HepG2 (cell line): ENCODE measurements around the gene MAP2K3. TPM values are rescaled to one million over a fixed set of nuclear protein-coding genes. Genes with fewer than 3 reads are reported as not detected.

Experiments
- ARNT2 ChIP-seq: sonication (generic); formaldehyde crosslinking; IDR thresholded peaks from 2 replicates; pipeline ENCODE4 v1.8.0; 2022; ENCODE audit warnings: mild to moderate bottlenecking, low read depth, missing genetic modification reagents, moderate library complexity
- ATAD3A ChIP-seq: sonication (generic); formaldehyde crosslinking; IDR thresholded peaks from 2 replicates; pipeline ENCODE4 v1.4.0; 2020; ENCODE audit warnings: missing genetic modification reagents
- CENPT ChIP-seq: sonication (generic); formaldehyde crosslinking; IDR thresholded peaks from 2 replicates; pipeline ENCODE4 v1.8.0; 2022; ENCODE audit warnings: low read depth, mild to moderate bottlenecking, moderate library complexity, missing genetic modification reagents
- GATAD2A ChIP-seq: IDR thresholded peaks from 2 replicates; pipeline ENCODE4 v1.6.1; 2016
- HMGA1 ChIP-seq: sonication (generic); formaldehyde crosslinking; conservative IDR thresholded peaks from 2 replicates; pipeline ENCODE4 v1.4.0; 2020; ENCODE audit warnings: missing genetic modification reagents
- HNRNPUL1 ChIP-seq: fragments of 200-400 bp; formaldehyde crosslinking; IDR thresholded peaks from 2 replicates; pipeline ENCODE4 v1.6.1; 2017; ENCODE audit warnings: low read depth, mild to moderate bottlenecking, low read length, moderate library complexity
- IKZF5 ChIP-seq: IDR thresholded peaks from 2 replicates; pipeline ENCODE4 v1.6.1; 2018; ENCODE audit warnings: missing genetic modification reagents, mild to moderate bottlenecking, missing compliant biosample characterization
- MTF1 ChIP-seq: sonication (generic); formaldehyde crosslinking; IDR thresholded peaks from 2 replicates; pipeline ENCODE4 v1.5.0; 2020; ENCODE audit warnings: missing genetic modification reagents
- RBM22 ChIP-seq: fragments of 200-400 bp; formaldehyde crosslinking; optimal IDR thresholded peaks from 2 replicates; pipeline ENCODE3; 2017; ENCODE audit warnings: mild to moderate bottlenecking, low read length, moderate library complexity
- RNF2 ChIP-seq: fragments of 450-650 bp; conservative IDR thresholded peaks from 2 replicates; pipeline ENCODE4 v1.6.1; 2016; ENCODE audit warnings: low read depth
- SALL1 ChIP-seq: sonication (generic); formaldehyde crosslinking; IDR thresholded peaks from 2 replicates; pipeline ENCODE4 v1.8.0; 2022; ENCODE audit warnings: mild to moderate bottlenecking, missing genetic modification reagents
- SMC3 ChIP-seq: IDR thresholded peaks from 2 replicates; pipeline ENCODE4 v1.6.1; 2011; ENCODE audit warnings: low read length, improper control_type of control experiment
- SRF ChIP-seq: IDR thresholded peaks from 2 replicates; pipeline ENCODE4 v1.6.1; 2011; ENCODE audit warnings: mild to moderate bottlenecking, low read depth, low read length, moderate library complexity
- SSRP1 ChIP-seq: IDR thresholded peaks from 2 replicates; pipeline ENCODE4 v1.6.1; 2016; ENCODE audit warnings: control low read depth
- TCF7L2 ChIP-seq: IDR thresholded peaks from 2 replicates; pipeline ENCODE4 v1.6.1; 2011; ENCODE audit warnings: mild to moderate bottlenecking, low read depth, low read length, moderate library complexity
- THYN1 ChIP-seq: sonication (generic); formaldehyde crosslinking; IDR thresholded peaks from 2 replicates; pipeline ENCODE4 v1.8.1; 2023; ENCODE audit warnings: low read depth, mild to moderate bottlenecking, moderate library complexity, missing genetic modification reagents, borderline replicate concordance
- ZNF614 ChIP-seq: IDR thresholded peaks from 2 replicates; pipeline ENCODE4 v1.6.1; 2018; ENCODE audit warnings: missing biosample characterization, missing genetic modification reagents, inconsistent platforms, borderline replicate concordance
- ZNF879 ChIP-seq: sonication (generic); formaldehyde crosslinking; IDR thresholded peaks from 2 replicates; pipeline ENCODE4 v1.8.1; 2023; ENCODE audit warnings: missing genetic modification reagents
- ZSCAN9 ChIP-seq: IDR thresholded peaks from 2 replicates; pipeline ENCODE4 v1.6.1; 2016; ENCODE audit warnings: borderline replicate concordance
- polyA plus RNA-seq, 8 experiments: library from polyadenylated mRNA; depleted of rRNA in 3 of 8; stranded (reverse) in 7 of 8; unstranded in 1 of 8; fragments of >200 nt; fragmentation: Illumina TruSeq in 4 of 8; extraction: Trizol in 4 of 8; gene quantifications; 2 replicates each; pipeline versions ENCODE4 v1.2.1 to v1.2.3, GENCODE V29; 2011 to 2016; ENCODE audit warnings: low read depth in 4 of 8, missing spikeins in 1 of 8, mixed read lengths in 1 of 8; ENCODE audit not compliant: insufficient read depth in 1 of 8
- total RNA-seq, 5 experiments: library from RNA; depleted of rRNA; stranded (reverse); fragments of >200 nt; fragmentation: Illumina TruSeq; extraction: Trizol; gene quantifications; 2 replicates each; pipeline ENCODE4 v1.2.3, GENCODE V29; 2016; ENCODE audit warnings: low read depth in 1 of 5
- TF ChIP-seq, protein P1 (sequence below), 2 experiments: sonication (generic) in 1 of 2; formaldehyde crosslinking in 1 of 2; IDR thresholded peaks; 2 replicates each; pipeline versions ENCODE4 v1.6.1 to v1.9.0; 2014 to 2022; ENCODE audit warnings: antibody characterized with exemption in 1 of 2, borderline replicate concordance in 1 of 2, inconsistent platforms in 1 of 2, low read depth in 1 of 2, missing genetic modification reagents in 1 of 2
- TF ChIP-seq, protein P2 (sequence below): sonication (generic); formaldehyde crosslinking; conservative IDR thresholded peaks from 2 replicates; pipeline ENCODE4 v1.8.0; 2022; ENCODE audit warnings: mild to moderate bottlenecking, moderate library complexity, missing genetic modification reagents
- TF ChIP-seq, protein P3 (sequence below): sonication (generic); formaldehyde crosslinking; IDR thresholded peaks from 2 replicates; pipeline ENCODE4 v1.8.1; 2023; ENCODE audit warnings: missing genetic modification reagents, mild to moderate bottlenecking, borderline replicate concordance

Gene MAP2K3
- total and polyA plus RNA-seq, 2 of the 13 experiments (the other 11 are each of a cell fraction or from before 2014, with no cell fraction given) = 20.5 to 27.4 TPM

- TF ChIP-seq, protein P1, sequence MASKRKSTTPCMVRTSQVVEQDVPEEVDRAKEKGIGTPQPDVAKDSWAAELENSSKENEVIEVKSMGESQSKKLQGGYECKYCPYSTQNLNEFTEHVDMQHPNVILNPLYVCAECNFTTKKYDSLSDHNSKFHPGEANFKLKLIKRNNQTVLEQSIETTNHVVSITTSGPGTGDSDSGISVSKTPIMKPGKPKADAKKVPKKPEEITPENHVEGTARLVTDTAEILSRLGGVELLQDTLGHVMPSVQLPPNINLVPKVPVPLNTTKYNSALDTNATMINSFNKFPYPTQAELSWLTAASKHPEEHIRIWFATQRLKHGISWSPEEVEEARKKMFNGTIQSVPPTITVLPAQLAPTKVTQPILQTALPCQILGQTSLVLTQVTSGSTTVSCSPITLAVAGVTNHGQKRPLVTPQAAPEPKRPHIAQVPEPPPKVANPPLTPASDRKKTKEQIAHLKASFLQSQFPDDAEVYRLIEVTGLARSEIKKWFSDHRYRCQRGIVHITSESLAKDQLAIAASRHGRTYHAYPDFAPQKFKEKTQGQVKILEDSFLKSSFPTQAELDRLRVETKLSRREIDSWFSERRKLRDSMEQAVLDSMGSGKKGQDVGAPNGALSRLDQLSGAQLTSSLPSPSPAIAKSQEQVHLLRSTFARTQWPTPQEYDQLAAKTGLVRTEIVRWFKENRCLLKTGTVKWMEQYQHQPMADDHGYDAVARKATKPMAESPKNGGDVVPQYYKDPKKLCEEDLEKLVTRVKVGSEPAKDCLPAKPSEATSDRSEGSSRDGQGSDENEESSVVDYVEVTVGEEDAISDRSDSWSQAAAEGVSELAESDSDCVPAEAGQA (IDR thresholded peaks at IDR 0.05; ENCODE audit: low read depth) = no peak
- TF ChIP-seq, protein P1 (CRISPR knock-in tag; IDR thresholded peaks at IDR 0.05; ENCODE audit: borderline replicate concordance) = no peak
- TF ChIP-seq ATAD3A (CRISPR knock-in tag) (no peak), SRF (no peak), SALL1 (peak; percentile 62; the same call in 1 of the 2 replicates), ZNF614 (CRISPR knock-in tag) (no peak), ZNF879 (0 out of 2 replicates have a peak, but pooled peaks have one; percentile 52), HNRNPUL1 (no peak), SSRP1 (no peak), ZSCAN9 (CRISPR knock-in tag) (no peak), RNF2 (no peak), HMGA1 (CRISPR knock-in tag) (no peak), SMC3 (no peak), RBM22 (no peak), ARNT2 (CRISPR knock-in tag) (peak; percentile 70), MTF1 (no peak), GATAD2A (CRISPR knock-in tag) (no peak), THYN1 (CRISPR knock-in tag) (no peak), IKZF5 (CRISPR knock-in tag) (no peak), TCF7L2 (no peak), CENPT (CRISPR knock-in tag) (no peak)
- TF ChIP-seq, protein P2, sequence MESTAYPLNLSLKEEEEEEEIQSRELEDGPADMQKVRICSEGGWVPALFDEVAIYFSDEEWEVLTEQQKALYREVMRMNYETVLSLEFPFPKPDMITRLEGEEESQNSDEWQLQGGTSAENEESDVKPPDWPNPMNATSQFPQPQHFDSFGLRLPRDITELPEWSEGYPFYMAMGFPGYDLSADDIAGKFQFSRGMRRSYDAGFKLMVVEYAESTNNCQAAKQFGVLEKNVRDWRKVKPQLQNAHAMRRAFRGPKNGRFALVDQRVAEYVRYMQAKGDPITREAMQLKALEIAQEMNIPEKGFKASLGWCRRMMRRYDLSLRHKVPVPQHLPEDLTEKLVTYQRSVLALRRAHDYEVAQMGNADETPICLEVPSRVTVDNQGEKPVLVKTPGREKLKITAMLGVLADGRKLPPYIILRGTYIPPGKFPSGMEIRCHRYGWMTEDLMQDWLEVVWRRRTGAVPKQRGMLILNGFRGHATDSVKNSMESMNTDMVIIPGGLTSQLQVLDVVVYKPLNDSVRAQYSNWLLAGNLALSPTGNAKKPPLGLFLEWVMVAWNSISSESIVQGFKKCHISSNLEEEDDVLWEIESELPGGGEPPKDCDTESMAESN = peak; percentile 67
- TF ChIP-seq, protein P3, sequence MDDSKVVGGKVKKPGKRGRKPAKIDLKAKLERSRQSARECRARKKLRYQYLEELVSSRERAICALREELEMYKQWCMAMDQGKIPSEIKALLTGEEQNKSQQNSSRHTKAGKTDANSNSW (CRISPR knock-in tag) = no peak
Observed at GRCh38 chr17:21284319-21285163, at the start of gene MAP2K3 (continued).
